Choroid plexus epithelial cell (primary cell): ENCODE data around the gene CHMP4B.

Source experiments
- DNase-seq: peaks from one replicate; pipeline ENCODE4 v3.0.0-alpha.2; 2010; ENCODE audit warnings: low read depth
- H3K4me3 ChIP-seq: 2 replicates; pipeline ENCODE4 v1.5.1; 2011; ENCODE audit warnings: low read depth, mild to moderate bottlenecking, control low read depth, low read length, moderate library complexity
- CTCF ChIP-seq: conservative IDR thresholded peaks from 2 replicates; pipeline ENCODE4 v1.5.1; 2011; ENCODE audit warnings: low read depth, mild to moderate bottlenecking, control low read depth, inconsistent platforms, low read length, moderate library complexity

Gene CHMP4B

DNA sequence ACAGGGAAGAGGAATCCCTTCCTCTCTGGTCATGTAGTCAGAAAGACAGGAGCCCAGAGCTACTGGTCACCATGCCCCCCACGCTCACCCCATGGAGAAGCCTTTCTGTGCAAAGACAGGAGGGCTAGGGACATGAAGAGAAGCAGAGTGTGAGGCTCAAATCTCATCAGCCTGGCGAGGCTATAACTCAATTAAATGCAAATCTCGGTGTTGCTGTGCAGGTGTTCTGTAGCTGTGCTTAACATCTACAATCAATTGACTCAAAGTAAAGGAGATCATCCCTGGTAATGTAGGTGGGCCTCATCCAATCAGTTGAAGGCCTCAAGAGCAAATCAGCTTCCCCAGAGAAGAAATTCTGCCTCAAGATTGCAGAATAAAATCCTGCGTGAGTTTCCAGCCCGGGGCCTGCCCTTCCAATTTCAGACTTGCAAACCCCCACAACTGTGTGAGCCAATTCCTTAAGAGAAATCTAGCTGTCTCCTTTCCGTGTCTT is 64.4 kb downstream of the CHMP4B start:
- no peak for TF ChIP-seq CTCF
- H3K4me3 ChIP-seq = no peak overlapping the region

DNA sequence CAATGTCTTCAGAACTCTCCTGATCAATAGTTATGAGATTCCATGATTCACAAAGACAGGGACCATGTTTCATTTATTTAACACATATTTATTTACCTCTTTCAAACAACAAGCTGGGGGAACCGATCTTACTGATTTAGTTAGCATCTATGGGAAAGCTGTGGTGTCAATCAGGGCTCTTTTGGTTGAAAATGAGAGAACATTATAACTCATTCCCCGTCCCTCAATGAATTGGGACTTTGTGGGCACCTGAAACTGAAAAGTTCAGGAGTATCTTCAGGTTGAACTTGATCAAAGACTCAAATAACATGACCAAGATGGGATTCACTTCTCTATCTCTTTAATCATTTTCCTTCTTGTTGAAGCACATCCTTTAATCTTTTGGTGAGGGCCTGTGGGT is 67.4 kb downstream of the CHMP4B start:
- no peak overlapping the region for H3K4me3 ChIP-seq
- no peak for TF ChIP-seq CTCF
- no peak for DNase-seq

More for the DNA sequence above, 64.4 kb downstream of the CHMP4B start:
- no peak for DNase-seq

- H3K4me3 ChIP-seq = no peak overlapping the region
- no peak for TF ChIP-seq CTCF
- no peak for DNase-seq
Measured at GRCh38 chr20:33880396-33880795, 69.2 kb downstream of the CHMP4B start.

DNA sequence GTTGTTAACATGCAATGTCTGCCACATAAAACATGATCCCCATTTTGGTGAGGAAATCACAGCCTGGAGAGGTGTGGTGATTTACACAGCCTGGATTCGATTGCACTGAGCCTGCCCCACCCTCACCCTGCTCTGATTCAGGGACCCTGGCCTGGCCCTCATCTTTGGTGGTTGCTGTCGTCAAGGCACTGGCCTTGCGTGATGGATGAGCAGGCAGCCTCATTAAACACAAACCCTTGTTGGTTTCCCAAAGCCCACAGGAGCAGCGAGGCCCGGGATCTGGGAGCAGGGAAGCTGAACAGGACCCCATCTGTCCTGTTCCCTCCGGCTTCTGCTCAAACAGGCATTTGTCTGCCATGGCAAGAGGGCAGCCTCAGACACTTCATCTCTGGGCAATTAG is 70.8 kb downstream of the CHMP4B start:
- no peak overlapping the region for H3K4me3 ChIP-seq
- no peak for TF ChIP-seq CTCF
- no peak for DNase-seq

- no peak for DNase-seq
- no peak for TF ChIP-seq CTCF
- H3K4me3 ChIP-seq = no peak overlapping the region
Measured at GRCh38 chr20:33882481-33882880, 71.3 kb downstream of the CHMP4B start.

- TF ChIP-seq CTCF = no peak
- no peak overlapping the region for H3K4me3 ChIP-seq
- DNase-seq = no peak
Measured at GRCh38 chr20:33883164-33883563, 72.0 kb downstream of the CHMP4B start.

GRCh38 chr20:33884633-33885032 is 73.5 kb downstream of the CHMP4B start:
- H3K4me3 ChIP-seq = no peak overlapping the region
- DNase-seq = no peak
- no peak for TF ChIP-seq CTCF
